HG02884 (cell line): ENCODE results near the gene PCP4.

Experiments
- ATAC-seq: cut with Tn5 transposase; IDR thresholded peaks from one replicate; pipeline ENCODE4 v1.9.1; 2021; ENCODE audit warnings: mild to moderate bottlenecking, moderate library complexity; ENCODE audit not compliant: unreplicated experiment

The PCP4 gene

GRCh38 chr21:39969691-39970364 lies 102.6 kb downstream of the PCP4 start:
- ATAC-seq: no peak

GRCh38 chr21:39971956-39972355 lies 104.7 kb downstream of the PCP4 start:
- no peak for ATAC-seq

- ATAC-seq: no peak
Observed at GRCh38 chr21:39972471-39972870, 105.2 kb downstream of the PCP4 start.

- no peak for ATAC-seq
Observed at GRCh38 chr21:39972976-39973770, 105.9 kb downstream of the PCP4 start.

GRCh38 chr21:39976800-39977199 lies 109.6 kb downstream of the PCP4 start:
- no peak for ATAC-seq
